Left cardiac atrium (tissue), 4 donors: Measurements from ENCODE around the gene HTRA1. TPM values are rescaled to one million over a fixed set of nuclear protein-coding genes. Genes with fewer than 3 reads are reported as not detected.
A peak's percentile ranks its signal among the peaks of the same experiment; 100 is the strongest.

Experiments used
- ATAC-seq, 2 donors: fragments of 200-7000 bp; cut with Tn5 transposase; one replicate each; pipeline ENCODE4 v1.9.1; 2020; ENCODE audit warnings: mild to moderate bottlenecking in 2 of 2, moderate library complexity in 2 of 2
- DNase-seq: peaks from one replicate; pipeline ENCODE4 v3.0.0-alpha.2; 2020
- intact Hi-C, 2 donors: fragments of 100-400 bp; cut with DNase I; formaldehyde crosslinking; loops; one replicate each; pipeline versions ENCODE4 v1.14.1 to v1.15.1; 2022 to 2023
- total RNA-seq, 2 donors: library from RNA; stranded (reverse); fragmentation: NEBNext Ultra II Directional; extraction: Animal tissue kit (Norgen Biotek cat#: 25700); gene quantifications; one replicate each; pipeline ENCODE4 v1.2.1, GENCODE V29; 2021
- donor health status: DM: no; HTN: yes; CAD: no.
- donor health status: DM: no; HTN: yes; CAD: no; lungs with severe emphysema.
- donor health status: DM: yes; HTN: yes; CAD: no.
- donor health status: Dilated cardiomyopathy.

HTRA1 gene
- total RNA-seq, 2 donors from 2014 or later, result 69.4 to 73.5 TPM

GRCh38 chr10:122486406-122487080, 25.2 kb downstream of the HTRA1 start:
- intact Hi-C loops, result no loop called here
- no peak for ATAC-seq
- DNase-seq, result no peak

DNA sequence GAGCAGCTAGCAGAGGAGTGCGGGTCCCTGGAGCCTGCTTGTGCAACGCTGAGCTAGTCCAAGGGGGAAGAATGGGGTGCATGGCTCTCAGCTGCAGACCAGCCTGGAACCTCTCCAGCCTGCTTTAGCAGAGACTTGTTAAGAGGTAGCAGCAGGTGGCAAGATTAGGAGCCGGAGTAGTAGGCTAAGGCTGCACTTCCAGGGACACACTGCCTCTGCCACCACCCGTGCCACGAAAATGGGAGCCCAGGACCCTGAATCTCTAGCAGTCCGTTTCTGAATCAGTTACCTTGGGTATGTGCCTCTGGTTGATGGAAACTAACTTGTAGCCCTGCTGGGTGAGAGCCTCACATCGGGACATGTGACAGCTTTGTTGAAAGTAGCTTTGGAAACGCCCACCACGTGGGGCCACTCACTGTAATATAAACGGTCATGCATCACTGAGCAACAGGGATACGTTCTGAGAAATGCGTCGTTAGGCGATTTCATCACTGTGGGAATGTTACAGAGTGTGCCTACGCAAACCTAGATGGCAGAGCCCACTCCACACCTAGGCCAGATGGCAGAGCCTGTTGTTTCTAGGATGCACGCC, 25.9 kb downstream of the HTRA1 start:
- ATAC-seq (no peak), DNase-seq (peak; percentile 50)
- intact Hi-C loops, result no loop called here

GRCh38 chr10:122490268-122490667, 28.9 kb downstream of the HTRA1 start:
- no peak for DNase-seq
- intact Hi-C loops, result no loop called here
- ATAC-seq, result no peak

GRCh38 chr10:122490786-122491680, 29.7 kb downstream of the HTRA1 start:
- intact Hi-C loops, result no loop called here
- ATAC-seq (peak; percentile 39 to 76), DNase-seq (no peak)

DNA sequence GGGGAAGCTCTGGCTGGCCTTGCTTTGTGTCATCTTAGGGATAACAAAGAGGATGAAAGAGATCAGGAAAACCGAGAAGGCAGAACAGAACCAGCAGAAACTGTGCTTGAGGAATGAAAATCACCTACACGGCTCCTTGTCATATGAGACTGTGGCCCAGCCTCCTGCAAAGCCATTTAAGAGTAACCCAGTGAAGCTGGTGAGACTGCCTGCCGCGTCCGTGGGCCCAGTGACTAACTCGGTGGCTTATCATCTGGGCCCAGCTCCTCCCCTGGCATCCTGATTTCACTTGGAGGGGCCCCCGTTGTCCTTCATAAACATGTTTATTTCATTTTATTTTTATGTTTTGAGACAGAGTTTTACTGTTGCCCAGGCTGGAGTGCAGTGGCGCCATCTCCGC, 30.7 kb downstream of the HTRA1 start:
- no peak for ATAC-seq
- DNase-seq, result no peak
- intact Hi-C loops, result no loop called here

- intact Hi-C loops, result no loop called here
- ATAC-seq (peak; percentile 19 to 68), DNase-seq (no peak)
Observed at GRCh38 chr10:122492999-122493481, 31.7 kb downstream of the HTRA1 start.

GRCh38 chr10:122493761-122494160, 32.4 kb downstream of the HTRA1 start:
- no peak for DNase-seq
- ATAC-seq, result no peak
- intact Hi-C loops, result no loop called here

DNA sequence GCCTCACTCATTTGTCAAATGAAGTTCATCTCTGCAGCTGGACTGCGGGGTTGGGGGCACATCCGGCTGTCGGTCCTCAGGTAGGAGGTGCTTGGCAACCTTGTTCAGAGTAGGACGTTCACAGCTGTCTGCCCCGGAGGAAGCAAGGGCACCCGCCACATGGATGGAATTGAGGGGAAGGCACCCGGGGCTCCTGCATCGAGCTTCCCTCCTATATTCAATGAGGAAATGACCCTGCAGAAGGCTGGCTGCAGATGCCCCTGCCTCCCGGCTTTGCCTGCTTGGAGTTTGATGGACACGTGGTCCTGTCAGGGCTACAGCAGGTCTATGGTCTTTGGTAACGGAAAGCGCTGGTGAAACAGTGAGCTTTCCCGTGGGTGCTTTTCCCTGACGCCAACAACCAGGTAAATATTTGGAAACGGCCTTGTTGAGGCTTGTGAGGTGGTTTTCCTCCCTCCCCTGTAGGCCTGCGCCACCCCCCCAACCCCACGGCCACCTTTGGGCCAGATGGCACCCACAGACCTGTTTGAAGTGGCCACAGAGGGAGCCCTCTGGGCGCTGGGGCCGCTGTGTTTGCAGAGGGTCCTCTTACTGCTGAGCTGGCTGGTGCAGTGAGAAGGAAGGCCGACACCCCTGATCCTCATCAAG, 32.9 kb downstream of the HTRA1 start:
- intact Hi-C loops, result no loop called here
- ATAC-seq (no peak), DNase-seq (no peak)

DNA sequence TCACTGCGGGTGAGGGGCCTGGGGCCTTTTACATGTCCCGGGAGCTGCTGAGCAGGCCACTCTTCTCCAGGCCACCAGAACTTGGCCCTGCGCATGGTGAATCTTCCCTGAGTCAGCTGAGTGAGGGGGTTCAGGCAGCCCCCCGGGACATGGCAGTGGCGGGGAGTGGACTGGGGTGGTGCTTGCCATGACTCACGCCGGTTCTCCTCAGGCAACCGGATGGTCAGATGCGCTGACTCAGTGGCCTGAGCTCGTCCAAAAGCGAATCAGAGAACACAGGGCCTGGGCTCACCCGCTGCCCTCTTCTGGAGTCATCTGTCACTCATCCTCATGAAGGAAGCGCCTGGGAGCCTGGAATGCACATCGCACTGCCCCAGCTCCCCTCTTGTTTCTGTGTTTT, 33.5 kb downstream of the HTRA1 start:
- peak; percentile 59 for DNase-seq
- intact Hi-C loops, result no loop called here
- ATAC-seq, result peak in 1 of 2 donors; percentile 28

GRCh38 chr10:122495406-122496340, 34.3 kb downstream of the HTRA1 start:
- no peak for DNase-seq
- intact Hi-C loops, result no loop called here
- ATAC-seq, result peak in 1 of 2 donors; percentile 45

GRCh38 chr10:122497241-122497640, 35.9 kb downstream of the HTRA1 start:
- intact Hi-C loops, result no loop called here
- no peak for ATAC-seq
- DNase-seq, result no peak

GRCh38 chr10:122498521-122498920, 37.2 kb downstream of the HTRA1 start:
- peak; percentile 59 to 60 for ATAC-seq
- intact Hi-C loops, result no loop called here
- no peak for DNase-seq

DNA sequence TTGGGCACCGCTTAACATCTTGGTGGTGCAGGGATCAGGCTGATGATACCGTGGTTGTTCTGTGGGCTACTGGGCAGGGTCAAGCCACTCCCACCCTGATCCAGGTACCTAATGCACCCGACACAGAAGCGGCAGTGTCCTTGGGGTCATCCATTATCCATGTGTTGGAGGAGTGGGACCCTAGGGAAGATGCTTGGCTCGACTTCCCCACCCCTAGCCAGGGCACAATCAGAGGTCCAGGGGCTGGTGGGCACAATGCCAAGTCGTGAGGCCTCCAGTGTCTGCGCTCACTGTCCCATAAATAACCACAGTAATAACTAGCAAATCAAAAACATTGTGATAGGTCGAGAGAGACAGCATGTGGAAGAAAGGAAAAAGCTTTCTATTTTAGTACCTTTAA, 37.7 kb downstream of the HTRA1 start:
- peak; percentile 9 to 15 for ATAC-seq
- intact Hi-C loops, result no loop called here
- no peak for DNase-seq

GRCh38 chr10:122499491-122499941, 38.2 kb downstream of the HTRA1 start:
- intact Hi-C loops, result no loop called here
- DNase-seq, result no peak

GRCh38 chr10:122500194-122500593, 38.8 kb downstream of the HTRA1 start:
- no peak for ATAC-seq
- intact Hi-C loops, result no loop called here
- DNase-seq, result no peak

More at GRCh38 chr10:122499491-122499941, 38.2 kb downstream of the HTRA1 start:
- peak; percentile 68 to 76 for ATAC-seq

DNA sequence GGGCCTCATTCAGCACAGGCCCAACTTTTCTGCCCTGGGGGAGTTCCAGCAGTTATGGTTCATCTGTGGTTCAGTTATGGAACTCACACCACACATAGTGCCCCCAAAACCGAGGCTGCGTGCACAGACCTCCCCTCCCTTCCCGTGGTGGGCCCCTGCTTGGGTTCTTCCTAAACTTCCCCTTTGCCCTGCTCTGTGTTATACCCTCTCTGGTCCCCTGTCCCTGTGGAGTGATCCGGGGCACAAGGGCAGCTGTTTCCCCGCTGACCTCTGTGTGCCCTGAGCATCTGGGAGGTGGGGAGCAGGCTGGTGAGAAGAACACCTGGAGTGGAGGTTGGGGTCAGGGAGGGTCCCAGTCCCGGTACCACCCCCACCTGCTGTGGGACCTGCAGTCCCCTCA, 39.4 kb downstream of the HTRA1 start:
- DNase-seq, result no peak
- intact Hi-C loops, result no loop called here
- ATAC-seq, result no peak

DNA sequence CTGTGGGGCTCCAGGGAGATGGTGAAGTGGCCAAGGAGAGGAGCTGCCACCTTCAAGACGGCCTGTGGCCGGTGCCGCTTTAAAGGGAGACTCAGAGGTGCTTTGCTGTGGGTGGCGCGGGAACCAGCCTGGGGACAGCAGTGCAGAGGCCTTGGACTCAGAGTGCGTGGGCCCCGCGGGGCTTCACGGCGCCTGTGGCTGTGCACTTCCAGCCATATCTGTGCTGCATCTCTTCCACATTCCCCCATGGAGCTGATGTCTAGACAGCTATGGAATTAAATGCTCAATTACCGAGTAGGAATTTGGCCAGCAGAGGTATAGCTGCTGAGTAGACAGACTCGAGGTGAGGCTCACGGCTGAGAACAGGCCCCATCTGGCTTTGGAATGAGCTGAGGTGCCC, 41.7 kb downstream of the HTRA1 start:
- intact Hi-C loops, result no loop called here
- DNase-seq (no peak), ATAC-seq (no peak)

DNA sequence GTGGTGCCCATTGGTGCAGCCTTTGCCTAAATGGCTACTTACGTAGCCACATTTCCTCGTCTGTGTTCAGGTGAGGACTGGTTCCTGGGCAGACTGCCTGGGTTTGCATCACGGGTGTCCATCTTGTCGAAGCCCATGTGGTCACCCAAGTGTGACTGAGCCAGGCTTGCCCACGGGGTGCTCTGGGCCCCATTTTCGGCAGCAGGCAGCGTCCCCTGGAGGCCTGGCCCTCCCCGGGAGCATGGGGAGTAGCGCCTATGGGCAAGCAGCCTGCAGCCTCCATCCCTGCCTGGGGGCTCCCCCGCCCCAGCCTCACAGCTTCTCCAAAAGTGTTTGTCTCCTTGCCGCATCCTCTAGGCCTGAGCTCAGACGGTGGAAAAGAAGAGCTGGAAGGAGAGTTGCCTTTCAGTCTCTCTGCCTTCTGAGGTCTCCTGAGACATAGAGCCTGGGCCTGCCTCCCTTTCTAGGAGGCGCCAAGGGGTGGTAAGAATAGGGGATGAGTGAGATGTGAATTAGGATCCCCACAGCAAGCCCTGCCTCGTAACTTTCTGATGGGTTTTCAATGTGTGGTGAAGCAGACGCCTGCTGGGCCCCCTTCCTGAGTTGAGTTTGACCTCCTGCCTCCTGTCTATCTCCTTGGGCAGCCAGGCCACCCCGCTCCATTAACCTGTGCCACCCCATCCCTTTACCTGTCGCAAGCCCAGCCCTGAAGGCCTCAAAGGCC, 42.7 kb downstream of the HTRA1 start:
- ATAC-seq, result no peak
- intact Hi-C loops, result no loop called here
- no peak for DNase-seq
